Adrenal gland (tissue), 5 donors: ENCODE results near the gene MAP2.

Experiments
- POLR2A ChIP-seq, 2 donors: fragments of 450-650 bp; IDR thresholded peaks; one replicate each; pipeline ENCODE4 v1.6.1; 2017; ENCODE audit warnings: antibody characterized with exemption in 2 of 2, mild to moderate bottlenecking in 2 of 2, moderate library complexity in 1 of 2
- TF ChIP-seq, protein P1 (sequence below), 6 experiments: fragments of 450-650 bp in 4 of 6; fragments of 200-600 bp in 2 of 6; sonication (generic) in 1 of 6; IDR thresholded peaks; 1 replicate in 5 of 6; 2 replicates in 1 of 6; pipeline versions ENCODE4 v1.5.1 to v1.8.0; 2016 to 2021; ENCODE audit warnings: antibody characterized with exemption in 6 of 6, mild to moderate bottlenecking in 2 of 6, moderate library complexity in 1 of 6
- donor health status: DM: no; HTN: no; CAD: no.

DNA sequence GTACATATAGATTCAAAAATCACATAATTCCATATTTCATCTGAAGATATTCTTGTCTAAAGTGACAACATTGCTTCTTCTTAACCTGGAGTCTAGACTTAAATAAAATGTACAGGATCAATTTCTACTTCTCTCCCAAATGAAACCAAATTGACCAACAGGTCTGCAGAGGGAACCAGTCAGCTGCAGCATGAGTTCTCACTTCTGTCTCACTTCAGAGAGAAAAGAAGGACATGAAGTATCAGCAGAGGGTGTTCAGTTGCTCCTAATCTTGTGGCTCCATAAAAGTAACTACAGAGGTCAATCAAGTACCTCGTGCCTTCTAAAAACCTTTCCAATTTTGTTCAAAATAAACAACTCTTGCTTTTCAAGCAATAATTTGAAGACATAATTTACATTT, 47.2 kb upstream of the MAP2 start:
- TF ChIP-seq, protein P1, sequence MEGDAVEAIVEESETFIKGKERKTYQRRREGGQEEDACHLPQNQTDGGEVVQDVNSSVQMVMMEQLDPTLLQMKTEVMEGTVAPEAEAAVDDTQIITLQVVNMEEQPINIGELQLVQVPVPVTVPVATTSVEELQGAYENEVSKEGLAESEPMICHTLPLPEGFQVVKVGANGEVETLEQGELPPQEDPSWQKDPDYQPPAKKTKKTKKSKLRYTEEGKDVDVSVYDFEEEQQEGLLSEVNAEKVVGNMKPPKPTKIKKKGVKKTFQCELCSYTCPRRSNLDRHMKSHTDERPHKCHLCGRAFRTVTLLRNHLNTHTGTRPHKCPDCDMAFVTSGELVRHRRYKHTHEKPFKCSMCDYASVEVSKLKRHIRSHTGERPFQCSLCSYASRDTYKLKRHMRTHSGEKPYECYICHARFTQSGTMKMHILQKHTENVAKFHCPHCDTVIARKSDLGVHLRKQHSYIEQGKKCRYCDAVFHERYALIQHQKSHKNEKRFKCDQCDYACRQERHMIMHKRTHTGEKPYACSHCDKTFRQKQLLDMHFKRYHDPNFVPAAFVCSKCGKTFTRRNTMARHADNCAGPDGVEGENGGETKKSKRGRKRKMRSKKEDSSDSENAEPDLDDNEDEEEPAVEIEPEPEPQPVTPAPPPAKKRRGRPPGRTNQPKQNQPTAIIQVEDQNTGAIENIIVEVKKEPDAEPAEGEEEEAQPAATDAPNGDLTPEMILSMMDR (IDR thresholded peaks at IDR 0.05), result no peak
- no peak for TF ChIP-seq POLR2A (IDR thresholded peaks at IDR 0.05)
